NCI-H1417 treated with DMSO at 0.1 percent for 48 hours (cell line): ENCODE results near the gene ALDH2.
"Not testable (repeated sequence)": the region's sequence is repeated elsewhere in the genome, so short reads cannot be mapped to it uniquely, and the experiment has no call there.

ENCODE experiments used
- DNase-seq: peaks from one replicate; lab custom pipeline; 2025; lab: John Stamatoyannopoulos, UW

Gene ALDH2

DNA sequence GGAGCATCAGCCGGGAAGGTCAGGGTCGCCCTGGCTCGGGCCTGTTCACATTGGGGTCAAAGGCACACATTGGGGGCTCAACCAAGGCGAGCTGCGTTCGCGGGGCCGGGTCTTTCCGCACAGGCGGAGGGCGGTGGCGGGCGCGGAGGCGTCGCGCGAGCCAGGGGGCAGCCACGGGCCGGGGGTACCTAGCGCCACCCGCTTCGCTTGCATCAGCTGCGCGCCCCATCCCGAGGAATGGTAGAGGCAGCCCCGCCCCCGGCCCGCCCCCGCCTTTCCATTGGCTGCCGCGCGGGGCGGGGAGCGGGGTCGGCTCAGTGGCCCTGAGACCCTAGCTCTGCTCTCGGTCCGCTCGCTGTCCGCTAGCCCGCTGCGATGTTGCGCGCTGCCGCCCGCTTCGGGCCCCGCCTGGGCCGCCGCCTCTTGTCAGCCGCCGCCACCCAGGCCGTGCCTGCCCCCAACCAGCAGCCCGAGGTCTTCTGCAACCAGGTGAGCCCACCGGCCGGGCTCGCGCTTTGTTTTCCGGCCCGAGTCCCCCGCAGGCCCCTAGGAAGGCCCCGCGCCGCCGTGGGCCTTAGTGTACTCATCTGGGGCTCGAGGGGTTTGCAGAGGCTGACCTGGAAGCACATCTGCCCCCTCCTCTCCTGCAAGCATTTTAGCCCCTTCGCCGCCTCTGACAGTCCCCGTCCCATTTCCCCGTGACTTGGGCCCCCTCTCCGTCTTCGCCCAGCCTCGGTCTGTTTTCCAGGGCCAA is at the start of gene ALDH2:
Gene ALDH2 (plus strand): TSS at position 326 of the 754 bp plus-strand sequence. CDS start 50 bp downstream, at position 376.
- no peak for DNase-seq

DNA sequence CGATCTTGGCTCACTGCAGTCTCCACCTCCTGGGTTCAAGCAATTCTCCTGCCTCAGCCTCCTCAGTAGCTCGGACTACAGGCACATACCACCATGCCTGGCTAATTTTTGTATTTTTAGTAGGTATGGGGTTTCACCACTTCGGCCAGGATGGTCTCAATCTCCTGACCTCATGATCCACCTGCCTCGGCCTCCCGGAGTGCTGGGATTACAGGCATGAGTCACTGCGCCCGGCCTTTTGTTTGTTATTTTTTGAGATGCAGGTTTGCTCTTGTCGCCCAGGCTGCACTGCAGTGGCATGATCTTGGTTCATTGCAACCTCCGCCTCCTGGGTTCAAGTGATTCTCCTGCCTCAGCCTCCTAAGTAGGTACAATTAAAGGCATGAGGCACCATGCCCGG is 47.4 kb upstream of the ALDH2 start:
- not testable (repeated sequence) for DNase-seq

DNA sequence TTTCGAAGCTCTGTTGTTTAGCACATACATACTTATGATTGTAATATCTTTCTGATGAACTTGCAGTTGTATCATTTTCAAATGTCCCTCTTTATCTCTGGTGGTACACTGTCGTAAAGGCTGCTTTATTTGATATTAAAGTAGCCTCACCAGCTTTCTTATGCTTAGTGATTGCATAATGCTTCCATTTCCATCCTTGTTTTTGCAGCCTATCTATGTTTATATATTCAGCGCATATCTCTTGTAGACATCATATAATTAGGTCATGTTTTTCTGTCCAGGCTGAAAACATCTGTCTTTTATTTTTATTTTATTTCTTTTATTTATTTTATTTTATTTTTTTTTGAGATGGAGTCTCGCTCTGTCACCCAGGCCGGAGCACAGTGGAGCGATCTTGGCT is 46.3 kb upstream of the ALDH2 start:
- DNase-seq = no peak

DNA sequence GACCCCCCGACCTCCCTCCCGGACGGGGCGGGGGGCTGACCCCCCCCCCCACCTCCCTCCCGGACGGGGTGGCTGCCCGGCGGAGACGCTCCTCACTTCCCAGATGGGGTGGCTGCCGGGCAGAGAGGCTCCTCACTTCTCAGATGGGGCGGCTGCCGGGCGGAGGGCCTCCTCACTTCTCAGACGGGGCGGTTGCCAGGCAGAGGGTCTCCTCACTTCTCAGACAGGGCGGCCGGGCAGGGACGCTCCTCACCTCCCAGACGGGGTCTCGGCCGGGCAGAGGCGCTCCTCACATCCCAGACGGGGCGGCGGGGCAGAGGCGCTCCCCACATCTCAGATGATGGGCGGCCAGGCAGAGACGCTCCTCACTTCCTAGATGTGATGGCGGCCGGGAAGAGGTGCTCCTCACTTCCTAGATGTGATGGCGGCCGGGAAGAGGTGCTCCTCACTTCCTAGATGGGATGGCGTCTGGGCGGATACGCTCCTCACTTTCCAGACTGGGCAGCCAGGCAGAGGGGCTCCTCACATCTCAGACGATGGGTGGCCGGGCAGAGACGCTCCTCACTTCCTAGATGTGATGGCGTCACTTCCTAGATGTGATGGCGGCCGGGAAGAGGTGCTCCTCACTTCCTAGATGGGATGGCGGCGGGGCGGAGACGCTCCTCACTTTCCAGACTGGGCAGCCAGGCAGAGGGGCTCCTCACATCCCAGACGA is 42.9 kb upstream of the ALDH2 start:
- DNase-seq = not testable (repeated sequence)

DNA sequence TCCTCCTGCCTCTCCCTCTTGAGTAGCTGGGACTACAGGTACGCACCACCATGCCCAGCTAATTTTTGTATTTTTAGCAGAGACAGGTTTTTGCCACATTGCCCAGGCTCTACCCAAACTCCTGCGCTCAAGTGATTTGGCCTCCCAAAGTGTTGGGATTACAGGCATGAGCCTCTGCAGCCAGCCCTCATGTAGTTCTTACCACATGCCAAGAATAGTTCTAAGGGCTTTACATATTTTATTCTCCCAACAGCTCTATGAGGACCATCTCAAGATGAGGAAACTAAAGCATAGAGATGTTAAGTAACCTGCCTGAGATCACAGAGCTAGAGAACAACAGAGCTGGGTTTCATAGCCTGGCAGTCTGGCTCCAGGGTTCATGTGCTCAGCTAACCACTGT is 37.9 kb upstream of the ALDH2 start:
- no peak for DNase-seq

DNA sequence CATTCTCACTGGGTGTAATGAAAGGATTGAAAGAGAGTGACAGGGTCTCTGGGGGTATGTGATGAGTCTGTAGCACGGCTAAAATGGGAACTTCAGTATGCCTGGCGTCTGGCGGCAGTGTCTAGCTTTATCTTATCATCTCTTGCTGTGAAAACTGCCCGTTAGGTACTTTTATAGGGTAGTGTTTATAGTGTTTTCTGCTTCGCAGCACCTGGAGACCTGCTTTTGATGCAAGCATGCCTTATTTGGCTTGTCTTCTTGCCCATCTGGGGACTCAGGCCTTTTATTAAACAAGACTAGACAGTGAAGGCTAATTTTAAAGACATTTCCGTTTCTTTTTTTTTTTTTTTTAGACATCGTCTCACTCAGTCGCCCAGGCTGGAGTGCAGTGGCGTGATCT is 36.3 kb upstream of the ALDH2 start:
- DNase-seq = no peak

DNA sequence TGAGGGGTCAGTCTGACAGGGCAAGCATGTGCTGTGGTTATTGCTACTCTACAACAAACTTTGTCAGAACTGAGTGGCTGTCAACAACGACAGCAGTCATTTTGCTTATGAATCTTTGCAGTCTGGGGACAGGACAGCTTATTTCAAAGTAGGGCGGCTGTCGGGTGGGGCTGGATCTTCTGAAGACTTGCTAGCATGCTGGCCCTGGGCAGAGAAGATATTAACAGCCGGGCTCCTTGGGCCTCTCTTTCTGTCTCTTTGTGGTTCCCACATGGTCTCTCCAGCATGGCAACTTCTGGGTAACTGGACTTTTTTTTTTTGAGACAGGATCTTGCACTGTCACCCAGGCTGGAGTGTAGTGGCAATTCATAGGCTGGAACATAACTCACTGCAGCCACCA is 33.9 kb upstream of the ALDH2 start:
- DNase-seq = no peak

DNA sequence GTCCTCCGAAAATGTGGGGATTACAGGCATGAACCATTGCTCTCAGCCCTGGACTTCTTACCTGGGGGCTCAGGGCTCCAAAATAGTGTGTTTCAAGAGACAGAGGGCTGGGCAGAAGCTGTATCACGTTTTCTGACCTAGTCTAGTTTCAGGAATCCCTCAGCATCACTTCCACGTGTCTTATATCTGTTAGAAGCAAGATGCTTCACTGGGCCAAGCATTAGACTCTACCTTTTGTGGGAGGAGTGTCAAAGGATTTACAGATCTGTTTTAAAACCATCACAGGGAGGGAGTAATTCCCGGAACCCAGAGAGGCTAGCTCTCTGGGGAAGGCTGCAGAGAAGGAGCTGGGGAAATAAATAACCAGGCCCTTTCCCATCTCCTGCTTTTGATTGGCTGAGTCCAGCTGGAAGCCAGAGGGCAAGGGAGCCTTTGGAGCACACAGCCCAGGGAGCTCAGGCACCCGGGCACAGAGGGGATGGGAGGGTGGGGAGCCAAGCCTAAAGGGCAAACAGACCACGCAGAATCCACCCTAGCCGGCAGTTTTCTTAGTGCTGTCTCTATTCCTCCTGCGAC is 33.3 kb upstream of the ALDH2 start:
- no peak for DNase-seq

DNA sequence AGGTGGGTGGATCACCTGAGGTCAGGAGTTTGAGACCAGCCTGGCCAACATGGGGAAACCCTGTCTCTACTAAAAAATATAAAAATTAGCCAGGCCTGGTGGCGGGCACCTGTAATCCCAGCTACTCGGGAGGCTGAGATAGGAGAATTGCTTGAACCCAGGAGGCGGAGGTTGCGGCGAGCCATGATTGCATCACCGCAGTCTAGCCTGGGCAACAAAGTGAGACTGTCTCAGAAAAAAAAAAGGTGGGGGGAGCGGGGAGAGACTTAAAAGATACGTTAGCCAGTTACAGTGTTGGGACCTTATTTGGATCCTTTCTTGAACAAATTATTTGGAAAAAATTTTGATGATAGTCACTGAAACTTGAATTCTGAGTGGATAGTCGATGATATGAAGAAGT is 27.2 kb upstream of the ALDH2 start:
- not testable (repeated sequence) for DNase-seq

DNA sequence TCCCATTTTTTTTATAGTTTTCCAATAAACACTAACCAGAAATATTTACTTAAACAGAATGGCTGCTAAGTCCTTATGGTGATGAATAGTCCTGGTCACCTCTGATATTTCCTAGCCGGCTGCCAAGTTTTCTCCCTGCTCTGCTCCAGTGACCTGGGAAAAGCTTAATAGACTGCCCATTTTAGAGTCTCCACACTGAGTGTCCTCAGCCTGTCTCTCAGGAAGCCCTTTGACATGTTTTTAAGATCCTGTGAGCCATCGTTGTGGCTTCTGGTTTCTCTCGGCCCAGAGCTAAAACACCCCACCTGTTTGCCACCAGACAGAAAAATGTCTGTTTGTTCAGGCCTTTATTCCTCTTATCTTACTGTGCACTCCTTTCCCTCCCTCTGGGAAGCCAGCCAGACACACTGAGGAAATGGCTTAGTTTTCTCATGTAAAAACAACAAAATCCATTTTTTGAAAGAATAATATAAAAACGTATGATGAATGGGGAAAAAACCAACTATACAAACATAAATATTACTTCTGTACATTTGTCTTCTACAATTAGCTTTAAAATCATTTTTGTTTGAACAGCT is 25.4 kb upstream of the ALDH2 start:
- no peak for DNase-seq

DNA sequence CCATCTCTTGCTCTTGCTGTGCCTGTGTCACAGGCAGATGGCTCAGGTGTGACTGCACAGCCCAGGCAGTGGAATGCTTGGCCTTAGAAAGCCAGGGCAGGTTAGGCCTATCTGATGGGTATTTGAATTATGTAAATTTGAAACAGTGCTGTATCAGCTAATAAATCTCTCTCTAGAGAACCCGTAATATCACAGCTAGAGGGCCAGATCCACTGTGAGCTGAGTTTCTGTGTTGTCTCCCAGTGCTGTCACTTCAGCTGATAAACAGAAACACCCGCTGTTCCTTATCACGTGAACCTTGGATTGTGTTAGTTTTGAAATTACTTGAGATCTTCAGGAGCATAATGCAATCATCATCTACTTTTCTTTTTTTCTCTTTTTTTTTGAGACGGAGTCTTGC is 21.5 kb upstream of the ALDH2 start:
- no peak for DNase-seq

DNA sequence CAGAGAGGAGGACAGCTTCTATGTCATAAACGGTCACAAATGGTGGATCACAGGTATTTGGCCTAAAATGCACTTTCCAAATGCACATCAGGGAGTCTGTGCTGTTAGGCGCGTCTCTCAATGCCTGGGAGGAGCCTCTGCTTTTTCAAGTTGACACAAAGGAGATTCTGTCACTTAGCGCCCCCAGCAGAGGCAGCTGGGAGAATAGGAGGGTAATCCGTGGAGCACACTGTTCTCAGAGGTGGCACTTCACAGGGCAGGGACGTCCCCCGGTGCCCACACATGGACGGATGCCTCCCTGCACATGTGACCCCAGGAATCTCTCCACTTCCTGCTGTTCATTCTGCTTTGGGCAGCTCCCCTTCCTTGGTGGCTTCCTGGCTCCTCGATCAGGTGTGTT is 19.4 kb upstream of the ALDH2 start:
- no peak for DNase-seq

DNA sequence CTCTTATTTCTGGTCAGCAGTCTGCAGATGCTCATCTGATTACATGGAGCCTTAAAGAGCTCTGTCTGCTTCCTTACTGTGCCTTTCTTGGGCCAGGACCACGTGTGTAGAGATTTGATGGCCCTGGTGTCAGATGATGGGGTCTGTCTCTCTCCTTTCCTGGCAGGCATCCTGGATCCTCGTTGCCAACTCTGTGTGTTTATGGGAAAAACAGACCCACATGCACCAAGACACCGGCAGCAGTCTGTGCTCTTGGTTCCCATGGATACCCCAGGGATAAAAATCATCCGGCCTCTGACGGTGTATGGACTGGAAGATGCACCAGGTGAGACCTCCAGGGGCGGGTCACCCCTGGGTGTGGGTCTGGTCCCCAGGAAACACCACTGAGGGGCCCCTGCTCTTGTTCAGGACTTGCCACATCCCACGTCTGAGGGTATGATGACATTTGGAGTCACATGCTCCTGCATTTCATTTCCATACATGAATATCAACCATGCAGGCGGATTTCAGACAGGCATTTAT is 18.5 kb upstream of the ALDH2 start:
- DNase-seq = no peak

DNA sequence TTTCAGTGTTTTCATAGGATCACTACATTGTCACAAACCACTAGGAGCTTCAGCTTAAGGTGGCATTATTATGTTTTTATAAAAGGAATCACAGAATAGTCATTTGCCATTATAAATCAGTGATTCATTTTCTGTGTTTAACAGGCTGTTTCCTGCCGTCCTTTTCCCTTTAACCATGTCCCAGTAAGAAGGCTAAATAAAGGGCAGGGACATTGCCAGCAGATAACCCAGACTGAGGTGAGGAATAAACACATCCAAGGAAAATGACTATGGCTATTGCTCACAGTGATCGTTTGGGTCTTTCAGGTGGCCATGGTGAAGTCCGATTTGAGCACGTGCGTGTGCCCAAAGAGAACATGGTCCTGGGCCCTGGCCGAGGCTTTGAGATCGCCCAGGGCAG is 17.9 kb upstream of the ALDH2 start:
- no peak for DNase-seq

DNA sequence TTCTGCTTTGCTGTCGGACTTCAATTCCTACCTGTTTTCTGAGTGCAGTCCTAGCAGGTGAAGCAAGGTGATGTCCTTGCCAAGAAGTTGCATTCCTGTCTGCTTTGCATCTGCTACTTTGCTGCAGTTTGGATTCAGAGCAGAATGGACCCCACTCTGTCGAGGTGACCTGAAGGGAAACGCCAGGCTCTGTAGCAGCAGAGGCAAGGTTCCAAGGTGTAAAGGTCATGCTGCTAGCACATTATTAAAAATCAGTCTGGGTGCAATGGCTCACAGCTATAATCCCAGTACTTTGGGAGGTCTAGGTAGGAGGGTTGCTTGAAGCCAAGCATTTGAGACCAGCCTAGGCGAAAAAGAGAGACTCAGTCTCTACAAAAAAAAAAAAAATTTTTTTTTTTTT is 17.3 kb upstream of the ALDH2 start:
- no peak for DNase-seq

DNA sequence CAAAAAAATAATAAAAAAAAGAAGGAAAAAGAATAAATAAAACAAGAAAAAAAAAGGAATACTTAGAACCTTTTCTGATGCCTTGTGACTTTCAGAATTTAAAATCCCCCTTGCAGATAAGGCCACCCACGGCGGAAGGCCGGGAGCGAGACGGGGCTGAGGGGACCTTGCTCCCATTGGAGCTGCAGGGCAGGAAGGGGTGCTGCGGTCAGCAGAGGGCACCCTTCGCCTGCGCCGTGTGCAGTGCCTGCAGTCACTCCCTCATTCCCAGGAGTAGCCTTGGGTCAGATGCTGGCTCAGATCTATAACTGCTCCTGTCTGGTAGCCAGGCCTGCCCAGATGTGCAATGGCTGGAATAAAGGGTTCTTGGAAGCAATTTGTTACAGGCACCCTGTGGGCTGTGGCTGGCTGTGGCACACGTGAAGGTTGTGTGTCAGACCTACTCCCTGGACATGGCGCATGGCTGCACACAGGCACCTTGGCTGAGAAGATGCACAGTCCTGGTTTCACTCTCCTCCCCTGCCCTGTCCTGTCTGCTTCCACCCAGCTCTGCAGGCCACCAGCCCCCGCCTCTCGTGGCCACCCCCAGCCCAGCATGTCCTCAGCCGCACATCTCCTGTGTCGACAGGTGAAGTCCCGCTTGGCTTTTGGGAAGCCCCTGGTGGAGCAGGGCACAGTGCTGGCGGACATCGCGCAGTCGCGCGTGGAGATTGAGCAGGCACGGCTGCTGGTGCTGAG is 13.4 kb upstream of the ALDH2 start:
- no peak for DNase-seq

DNA sequence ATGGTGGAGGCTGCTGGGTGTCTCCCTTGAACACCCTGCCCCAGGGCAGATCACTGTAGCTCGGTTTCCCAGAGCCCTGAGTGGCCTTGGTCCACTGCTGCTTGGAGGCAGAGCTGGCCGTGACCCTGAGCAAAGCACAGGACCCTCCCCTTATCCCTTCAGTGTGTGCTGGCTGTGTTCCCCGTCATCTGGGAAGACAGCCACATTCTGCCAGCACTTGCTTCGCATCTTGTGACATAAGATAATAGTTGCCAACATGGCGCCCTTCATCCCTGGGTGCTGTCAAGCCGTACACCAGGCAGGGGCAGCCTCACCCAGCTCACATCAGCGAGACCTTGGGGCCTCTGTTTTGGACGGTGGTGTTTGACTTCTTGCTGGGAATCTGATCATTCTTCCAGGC is 12.1 kb upstream of the ALDH2 start:
- DNase-seq = no peak

DNA sequence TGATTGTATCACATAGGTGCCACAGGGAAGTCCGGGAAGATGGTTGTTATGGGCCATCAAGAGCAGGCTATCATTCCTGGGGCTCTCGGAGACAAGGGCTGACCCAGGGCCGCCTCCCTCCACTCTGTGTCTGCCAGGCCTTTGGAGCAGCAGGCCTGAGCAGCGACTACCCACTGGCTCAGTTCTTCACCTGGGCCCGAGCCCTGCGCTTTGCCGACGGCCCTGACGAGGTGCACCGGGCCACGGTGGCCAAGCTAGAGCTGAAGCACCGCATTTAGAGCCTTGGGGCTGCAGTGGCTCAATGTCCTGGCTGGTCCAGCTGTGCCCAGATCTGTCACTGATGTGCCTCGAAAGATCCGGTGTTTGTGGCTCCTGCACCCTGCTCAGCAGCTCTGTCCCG is 10.5 kb upstream of the ALDH2 start:
- DNase-seq = no peak

DNA sequence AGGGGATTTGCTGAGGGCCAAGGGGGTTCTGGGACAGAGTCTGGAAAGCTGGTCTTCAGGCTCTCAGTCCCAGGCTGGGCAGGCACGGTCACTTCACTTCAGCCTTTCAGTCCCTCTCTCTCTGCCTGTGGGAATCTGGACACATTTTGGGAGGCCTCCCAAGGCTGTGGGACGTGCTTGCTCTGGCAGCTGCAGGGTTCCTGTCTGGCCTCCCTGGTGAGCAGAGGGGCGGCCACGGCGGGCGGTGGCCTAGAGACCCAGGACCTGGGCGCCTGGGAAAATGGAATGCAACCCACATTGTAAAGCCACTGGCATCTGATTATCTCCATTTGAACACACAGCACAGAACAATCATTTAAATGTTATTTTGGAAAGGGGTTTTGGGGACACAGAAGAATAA is 10.1 kb upstream of the ALDH2 start:
- no peak for DNase-seq

DNA sequence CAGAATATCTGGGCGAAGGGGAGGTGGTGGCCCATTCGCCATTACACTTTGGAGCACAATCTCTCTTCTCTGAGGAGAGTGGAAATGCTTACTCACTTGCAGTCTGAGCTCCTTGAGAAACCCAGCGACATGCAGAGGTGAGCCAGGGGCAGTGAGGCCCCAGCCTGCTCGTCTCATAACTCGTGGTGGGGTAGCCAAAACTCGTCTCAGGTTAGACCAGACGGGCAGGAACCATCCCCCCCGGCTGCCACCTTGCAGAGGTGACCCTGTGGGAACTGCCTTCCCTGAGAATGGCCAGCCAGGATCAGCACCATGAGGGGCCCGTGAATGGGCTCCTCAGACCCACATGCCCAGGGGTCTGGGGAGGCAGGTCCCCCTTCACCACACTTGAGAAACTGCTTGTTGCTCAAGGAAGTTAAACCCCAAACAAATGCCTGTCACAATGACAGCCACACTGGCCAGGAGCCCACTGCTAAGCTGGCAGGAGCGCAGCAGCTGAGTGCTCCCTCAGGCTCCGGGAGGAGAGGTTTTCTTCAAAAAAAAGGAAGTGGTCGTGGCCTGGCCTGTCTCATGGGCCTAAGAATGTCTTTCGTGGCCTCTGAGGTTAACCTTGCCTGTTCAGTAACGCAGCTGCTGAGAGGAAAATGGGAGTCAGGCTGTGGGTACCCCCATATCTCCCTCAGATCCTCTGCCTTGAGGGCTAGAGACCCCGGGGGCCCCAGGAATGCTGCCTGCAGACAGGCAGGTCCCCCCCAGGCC is 9.2 kb upstream of the ALDH2 start:
- DNase-seq = no peak

DNA sequence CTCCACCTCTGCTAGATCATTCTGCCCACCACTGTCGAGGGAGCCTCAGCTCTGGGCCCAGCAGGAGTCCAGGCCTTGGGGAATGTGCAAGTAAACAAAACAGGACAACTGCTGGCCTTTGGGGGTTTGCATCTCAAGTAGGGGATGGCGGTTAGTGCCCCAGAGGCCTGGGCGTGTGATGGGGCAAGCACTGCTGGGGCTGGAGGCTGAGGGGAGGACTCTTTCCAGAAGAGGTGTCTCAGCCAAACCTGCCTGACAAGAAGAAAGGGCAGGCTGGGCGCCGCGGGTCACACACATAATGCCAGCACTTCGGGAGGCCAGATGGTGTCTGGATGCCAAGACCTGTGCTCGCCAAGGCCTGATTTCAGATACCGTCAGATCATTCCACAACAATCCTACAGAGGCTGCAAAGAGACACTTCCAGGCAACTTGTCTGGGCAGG is 8.6 kb upstream of the ALDH2 start:
- DNase-seq = no peak
